GM18951 (cell line): ENCODE measurements around the gene PNPO.
"Not testable (repeated sequence)": the region's sequence is repeated elsewhere in the genome, so short reads cannot be mapped to it uniquely, and the experiment has no call there.

Experiments used
- POLR2A ChIP-seq: IDR thresholded peaks from 4 replicates; pipeline ENCODE4 v1.6.1; 2011; ENCODE audit warnings: mild to moderate bottlenecking; ENCODE audit not compliant: insufficient read length, insufficient read depth; ENCODE audit errors: extremely low read depth
- in situ Hi-C: fragments of 300-500 bp; cut with MboI; formaldehyde crosslinking; loops from one replicate; pipeline ENCODE4 v1.12.0; 2022; ENCODE audit warnings: low sequenced_read_pairs, mixed read lengths, inconsistent platforms; ENCODE audit not compliant: unreplicated experiment

Gene PNPO

DNA sequence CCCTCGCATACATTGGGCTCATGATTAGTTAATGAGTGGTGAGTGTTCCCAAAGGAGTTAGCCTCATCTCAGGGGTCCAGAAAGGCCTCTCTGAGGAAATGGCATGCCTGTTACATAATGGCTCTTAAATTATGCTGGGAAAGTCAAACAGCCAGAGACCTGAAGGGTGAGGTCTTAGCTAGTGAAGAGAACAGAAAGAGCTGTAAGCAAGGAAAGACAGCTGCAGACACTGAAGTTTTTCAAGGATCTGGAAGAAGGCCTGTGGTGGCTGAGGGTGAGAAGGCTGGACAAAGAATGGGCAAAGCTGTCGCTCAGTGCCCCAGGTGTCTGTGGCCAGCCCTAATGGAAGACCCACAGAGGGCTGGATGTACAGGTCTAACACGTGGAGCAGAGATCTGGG is 34.9 kb upstream of the PNPO start:
- in situ Hi-C loops: no loop called here
- TF ChIP-seq POLR2A: no peak

DNA sequence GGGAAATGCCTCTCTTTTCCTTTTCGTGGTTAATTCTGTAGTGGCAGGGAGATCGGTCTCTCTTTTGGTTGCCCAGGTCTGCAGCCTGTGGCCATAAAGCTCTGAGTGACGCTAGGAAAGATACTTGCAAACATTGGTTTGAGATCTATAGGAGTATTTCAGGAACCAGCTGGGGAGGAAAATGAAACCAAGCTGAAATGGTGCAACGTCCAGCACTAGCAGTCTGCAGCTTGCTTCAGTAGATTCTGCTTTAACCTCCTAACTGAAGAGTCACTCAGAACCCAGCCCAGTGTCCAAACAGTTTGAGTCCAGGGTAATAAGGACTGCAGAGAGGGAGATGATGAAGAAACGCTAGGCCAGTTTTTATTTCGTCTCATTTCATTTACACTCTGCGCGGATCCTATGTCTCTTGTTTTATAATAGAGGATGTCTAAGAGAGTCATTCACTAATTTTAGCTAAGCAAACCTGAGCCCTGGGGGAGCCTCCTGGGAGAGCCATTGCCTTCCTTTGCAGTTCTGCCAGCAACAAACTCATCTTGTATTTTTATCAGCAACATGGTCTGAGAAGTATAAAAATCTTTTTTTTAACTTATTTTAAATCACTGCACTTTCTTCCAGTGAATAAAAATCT is 33.3 kb upstream of the PNPO start:
- in situ Hi-C loops: no loop called here
- no peak for TF ChIP-seq POLR2A

DNA sequence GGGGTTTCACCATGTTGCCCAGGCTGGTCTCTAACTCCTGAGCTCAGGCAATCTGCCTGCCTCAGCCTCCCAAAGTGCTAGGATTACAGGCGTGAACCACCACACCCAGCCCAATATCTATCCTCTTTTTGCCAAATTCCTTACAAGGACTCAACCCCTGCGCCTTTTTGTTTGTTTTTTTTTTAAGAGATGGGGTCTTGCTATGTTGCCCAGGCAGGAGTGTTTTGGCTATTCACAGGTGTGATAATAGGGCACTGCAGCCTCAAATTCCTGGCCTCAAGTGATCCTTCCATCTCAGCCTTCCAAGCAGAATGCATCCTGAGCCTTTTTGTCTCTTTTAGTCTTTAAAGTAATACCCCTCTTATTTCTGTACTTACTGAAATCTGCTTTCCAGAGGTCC is 28.3 kb upstream of the PNPO start:
- in situ Hi-C loops: no loop called here
- no peak for TF ChIP-seq POLR2A

DNA sequence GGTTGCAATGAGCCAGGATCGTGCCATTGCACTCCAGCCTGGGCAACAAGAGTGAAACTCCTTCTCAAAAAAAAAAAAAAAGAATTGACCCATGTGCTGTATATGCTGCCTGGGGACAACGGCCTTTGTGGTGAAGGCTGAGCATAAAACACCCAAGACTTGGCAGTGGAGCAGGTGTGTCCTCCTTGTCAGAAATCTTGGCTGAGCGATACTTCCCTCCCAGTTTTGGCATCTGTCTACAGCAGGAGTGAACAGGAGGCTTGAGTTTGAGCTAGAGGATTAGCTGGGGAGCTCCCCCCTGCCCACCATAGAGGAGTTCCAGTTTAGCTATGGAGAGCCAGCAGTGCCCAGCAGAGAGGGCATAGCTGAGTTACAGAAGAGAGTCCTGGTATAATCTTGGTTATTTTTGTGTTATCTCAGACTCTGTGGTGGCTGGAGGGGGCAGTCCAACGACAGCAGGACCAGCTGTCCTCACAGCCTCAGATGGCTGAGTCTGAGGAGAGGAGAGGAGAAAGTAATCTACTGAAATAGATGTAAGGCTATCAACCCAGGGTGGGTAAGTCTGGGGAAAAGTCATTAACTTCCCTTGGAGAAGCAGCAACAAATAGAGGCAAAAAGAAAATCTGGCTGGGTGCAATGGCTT is 26.9 kb upstream of the PNPO start:
- in situ Hi-C loops: no loop called here
- no peak for TF ChIP-seq POLR2A

DNA sequence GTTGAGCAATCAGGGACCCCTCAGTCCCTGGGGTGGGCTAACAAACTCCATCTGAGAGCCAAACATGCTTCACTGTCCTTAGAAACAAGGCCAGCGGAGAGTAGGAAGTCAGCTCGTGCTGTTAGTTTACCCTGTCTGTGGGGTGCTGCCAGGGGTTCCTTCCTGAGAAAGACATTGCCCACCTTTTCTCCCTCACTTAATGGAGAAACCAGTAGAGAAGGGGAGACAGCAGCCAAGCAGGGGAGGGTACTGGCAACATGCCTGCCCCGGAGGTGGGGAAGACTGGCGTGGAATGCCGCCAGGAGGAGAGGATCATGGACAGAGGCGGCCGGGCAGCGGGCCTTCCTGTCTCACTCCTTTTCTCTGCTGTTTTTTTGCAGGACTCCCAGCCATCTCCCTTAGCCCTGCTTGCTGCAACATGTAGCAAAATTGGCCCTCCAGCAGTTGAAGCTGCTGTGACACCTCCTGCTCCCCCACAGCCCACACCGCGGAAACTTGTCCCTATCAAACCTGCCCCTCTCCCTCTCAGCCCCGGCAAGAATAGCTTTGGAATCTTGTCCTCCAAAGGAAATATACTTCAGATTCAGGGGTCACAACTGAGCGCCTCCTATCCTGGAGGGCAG is 25.5 kb upstream of the PNPO start:
- TF ChIP-seq POLR2A: no peak
- in situ Hi-C loops: no loop called here

DNA sequence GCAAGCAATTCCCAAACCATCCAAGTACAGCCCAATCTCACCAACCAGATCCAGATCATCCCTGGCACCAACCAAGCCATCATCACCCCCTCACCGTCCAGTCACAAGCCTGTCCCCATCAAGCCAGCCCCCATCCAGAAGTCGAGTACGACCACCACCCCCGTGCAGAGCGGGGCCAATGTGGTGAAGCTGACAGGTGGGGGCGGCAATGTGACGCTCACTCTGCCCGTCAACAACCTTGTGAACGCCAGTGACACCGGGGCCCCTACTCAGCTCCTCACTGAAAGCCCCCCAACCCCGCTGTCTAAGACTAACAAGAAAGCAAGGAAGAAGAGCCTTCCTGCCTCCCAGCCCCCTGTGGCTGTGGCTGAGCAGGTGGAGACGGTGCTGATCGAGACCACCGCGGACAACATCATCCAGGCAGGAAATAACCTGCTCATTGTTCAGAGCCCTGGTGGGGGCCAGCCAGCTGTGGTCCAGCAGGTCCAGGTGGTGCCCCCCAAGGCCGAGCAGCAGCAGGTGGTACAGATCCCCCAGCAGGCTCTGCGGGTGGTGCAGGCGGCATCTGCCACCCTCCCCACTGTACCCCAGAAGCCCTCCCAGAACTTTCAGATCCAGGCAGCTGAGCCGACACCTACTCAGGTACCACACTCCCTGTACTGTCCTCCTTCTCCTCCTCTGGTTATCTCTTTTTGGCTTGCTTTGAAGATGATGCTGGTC is 24.7 kb upstream of the PNPO start:
- in situ Hi-C loops: no loop called here
- TF ChIP-seq POLR2A: no peak

DNA sequence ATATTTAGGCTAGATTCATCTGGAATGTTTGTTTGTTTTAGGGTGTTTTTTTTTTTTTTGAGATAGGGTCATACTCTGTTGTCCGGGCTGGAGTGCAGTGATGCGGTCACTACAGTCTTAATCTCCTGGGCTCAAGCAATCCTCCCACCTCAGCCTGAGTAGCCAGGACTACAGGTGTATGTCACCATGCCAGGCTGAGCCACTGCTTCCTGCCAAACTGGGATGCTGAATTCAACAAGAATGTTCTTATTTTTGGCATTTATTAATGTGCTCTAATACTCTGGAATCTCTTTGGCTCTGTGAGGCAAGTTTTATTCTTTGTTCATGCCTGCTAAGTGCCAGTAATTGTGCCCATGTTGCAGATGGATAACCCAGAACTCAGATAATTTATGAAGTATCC is 23.8 kb upstream of the PNPO start:
- in situ Hi-C loops: no loop called here
- TF ChIP-seq POLR2A: no peak

DNA sequence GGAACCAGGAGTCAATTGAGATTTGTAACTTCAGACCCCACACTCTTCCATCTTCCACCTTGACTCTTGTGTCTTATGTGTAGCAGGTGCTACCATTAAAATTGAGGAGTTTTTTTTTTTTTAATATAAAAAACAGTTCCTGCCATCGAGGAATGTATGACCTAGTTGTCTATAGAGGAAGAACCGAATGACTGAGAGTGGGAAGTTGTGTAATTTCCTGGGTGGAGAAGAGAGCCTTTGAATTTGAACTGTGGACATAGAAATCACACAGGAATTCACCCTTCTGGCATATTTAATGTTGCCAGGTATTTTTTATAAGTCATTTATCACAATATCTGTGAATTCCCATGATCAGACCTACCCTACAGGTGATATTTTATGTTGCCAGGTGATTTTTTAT is 23.4 kb upstream of the PNPO start:
- no peak for TF ChIP-seq POLR2A
- in situ Hi-C loops: no loop called here

DNA sequence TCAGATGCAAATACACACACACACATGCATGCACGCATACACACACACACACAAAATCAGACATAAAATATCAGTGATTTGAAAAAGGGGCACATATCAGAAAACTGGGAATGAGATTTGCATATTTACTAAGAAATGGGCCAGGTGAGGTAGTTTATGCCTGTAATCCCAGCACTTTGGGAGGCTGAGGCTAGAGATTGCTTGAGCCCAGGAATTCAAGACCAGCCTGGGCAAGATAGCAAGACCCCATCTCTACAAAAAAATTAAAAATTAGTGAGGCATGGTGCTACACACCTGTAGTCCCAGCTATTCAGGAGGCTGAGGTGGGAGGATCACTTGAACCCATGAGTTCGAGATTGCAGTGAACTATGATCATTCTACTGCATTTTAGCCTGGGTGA is 22.4 kb upstream of the PNPO start:
- no peak for TF ChIP-seq POLR2A
- in situ Hi-C loops: no loop called here

DNA sequence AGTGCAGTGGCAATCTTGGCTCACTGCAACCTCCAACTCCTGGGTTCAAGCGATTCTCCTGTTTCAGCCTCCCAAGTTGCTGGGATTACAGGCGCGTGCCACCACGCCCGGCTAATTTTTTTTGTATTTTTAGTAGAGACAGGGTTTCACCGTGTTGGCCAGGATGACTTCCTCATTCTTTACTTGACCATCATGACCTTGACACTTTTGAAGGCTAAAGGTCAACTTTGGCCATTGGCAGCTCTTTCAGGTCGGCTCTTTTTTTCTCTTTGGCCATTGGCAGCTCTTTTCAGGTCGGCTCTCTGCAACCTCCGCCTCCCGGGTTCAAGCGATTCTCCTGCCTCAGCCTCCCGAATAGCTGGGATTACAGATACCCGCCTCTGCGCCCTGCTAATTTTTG is 21.5 kb upstream of the PNPO start:
- in situ Hi-C loops: not testable (repeated sequence)

DNA sequence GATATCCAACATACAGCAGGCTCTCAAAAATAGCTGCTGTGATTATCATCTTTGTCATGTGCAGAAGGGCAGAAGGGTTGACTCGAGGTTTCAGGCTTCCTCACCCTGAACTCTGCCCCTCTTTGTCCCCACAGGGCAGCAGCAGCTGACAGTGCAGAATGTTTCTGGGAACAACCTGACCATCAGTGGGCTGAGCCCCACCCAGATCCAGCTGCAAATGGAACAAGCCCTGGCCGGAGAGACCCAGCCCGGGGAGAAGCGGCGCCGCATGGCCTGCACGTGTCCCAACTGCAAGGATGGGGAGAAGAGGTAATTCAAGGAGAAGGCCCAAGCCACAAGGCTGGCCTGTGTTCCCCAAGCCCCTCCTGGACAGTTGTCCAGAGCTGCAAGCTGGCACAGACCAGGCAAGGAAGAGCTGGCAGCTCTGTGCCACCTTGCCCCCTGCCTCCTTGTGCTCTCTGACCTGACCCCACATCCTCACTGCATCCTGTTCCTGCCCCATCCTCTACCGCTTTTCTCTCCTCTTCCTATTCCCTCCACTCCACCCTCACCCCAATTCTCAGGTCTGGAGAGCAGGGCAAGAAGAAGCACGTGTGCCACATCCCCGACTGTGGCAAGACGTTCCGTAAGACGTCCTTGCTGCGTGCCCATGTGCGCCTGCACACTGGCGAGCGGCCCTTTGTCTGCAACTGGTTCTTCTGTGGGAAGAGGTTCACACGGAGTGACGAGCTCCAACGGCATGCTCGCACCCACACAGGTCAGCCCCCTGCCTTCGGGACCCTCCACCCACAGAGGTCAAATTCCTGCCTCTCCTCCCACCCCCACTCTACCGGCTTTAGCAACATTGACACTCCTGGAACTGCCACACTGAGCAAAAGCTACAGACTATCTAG is 16.3 kb upstream of the PNPO start:
- TF ChIP-seq POLR2A: no peak
- in situ Hi-C loops: no loop called here

DNA sequence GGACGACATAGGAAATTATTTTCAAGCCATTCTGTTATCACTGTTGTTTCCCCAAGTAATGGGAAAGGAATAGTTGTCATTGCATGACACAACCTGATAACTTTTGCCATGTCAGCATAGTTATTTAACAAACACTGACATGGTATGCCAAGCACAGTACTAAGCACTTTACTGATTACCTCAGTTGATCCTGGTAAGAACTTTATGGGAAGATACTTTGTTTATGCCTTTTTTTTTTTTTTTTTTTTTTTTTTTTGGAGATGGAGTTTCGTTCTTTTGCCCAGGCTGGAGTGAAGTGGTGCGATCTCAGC is 15.7 kb upstream of the PNPO start:
- no peak for TF ChIP-seq POLR2A
- in situ Hi-C loops: no loop called here

DNA sequence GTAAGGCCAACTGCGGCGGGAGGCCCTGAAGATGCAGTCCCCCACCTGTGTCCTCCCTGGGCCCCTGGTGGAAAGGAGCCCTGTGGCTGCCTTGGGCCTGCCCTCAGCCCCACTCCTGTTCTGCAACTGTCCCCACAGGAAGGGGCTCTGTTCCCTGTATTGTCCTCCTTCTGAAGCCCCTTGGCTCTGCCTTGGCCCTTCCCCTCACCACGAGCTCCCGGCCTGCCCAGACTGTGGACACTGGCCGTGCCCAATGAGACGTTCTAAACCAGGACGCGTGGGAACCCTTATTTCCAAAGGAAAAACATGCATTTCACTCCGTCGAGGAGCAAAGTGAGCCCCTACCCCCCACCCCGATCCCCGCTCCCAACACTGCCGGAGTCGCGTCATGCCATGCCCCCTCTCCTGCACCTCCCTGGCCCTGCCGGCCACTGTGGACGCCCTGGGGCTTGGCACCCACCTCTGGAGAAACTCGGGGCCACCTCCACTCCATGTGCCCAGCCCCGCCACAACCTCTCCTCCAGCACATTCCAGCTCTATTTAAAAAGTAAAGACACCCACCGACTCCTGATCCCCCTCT is 13.5 kb upstream of the PNPO start:
- TF ChIP-seq POLR2A: no peak
- in situ Hi-C loops: no loop called here

DNA sequence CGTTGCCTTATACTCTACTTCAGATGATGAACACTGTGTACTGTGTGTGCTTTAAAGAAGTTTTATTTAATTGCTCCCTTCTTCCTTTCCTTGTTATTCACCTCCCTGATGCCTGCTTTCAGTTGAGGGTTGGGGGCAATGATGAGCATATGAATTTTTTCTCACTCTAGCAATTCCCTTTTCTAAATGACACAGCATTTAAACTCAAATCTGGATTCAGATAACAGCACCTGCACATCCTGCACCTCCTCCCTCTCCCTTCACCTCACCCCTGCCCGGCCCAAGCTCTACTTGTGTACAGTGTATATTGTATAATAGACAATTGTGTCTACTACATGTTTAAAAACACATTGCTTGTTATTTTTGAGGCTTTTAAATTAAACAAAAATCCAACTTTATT is 13.0 kb upstream of the PNPO start:
- TF ChIP-seq POLR2A: no peak
- in situ Hi-C loops: no loop called here
